HG03571 (cell line): ENCODE results near the gene VPS35L.
"Not testable (repeated sequence)": the region's sequence is repeated elsewhere in the genome, so short reads cannot be mapped to it uniquely, and the experiment has no call there.

Experiments
- ATAC-seq: cut with Tn5 transposase; IDR thresholded peaks from one replicate; pipeline ENCODE4 v1.9.1; 2021; ENCODE audit not compliant: unreplicated experiment

Gene VPS35L

GRCh38 chr16:19709381-19710136 lies 154.1 kb downstream of the VPS35L start:
- ATAC-seq = no peak

DNA sequence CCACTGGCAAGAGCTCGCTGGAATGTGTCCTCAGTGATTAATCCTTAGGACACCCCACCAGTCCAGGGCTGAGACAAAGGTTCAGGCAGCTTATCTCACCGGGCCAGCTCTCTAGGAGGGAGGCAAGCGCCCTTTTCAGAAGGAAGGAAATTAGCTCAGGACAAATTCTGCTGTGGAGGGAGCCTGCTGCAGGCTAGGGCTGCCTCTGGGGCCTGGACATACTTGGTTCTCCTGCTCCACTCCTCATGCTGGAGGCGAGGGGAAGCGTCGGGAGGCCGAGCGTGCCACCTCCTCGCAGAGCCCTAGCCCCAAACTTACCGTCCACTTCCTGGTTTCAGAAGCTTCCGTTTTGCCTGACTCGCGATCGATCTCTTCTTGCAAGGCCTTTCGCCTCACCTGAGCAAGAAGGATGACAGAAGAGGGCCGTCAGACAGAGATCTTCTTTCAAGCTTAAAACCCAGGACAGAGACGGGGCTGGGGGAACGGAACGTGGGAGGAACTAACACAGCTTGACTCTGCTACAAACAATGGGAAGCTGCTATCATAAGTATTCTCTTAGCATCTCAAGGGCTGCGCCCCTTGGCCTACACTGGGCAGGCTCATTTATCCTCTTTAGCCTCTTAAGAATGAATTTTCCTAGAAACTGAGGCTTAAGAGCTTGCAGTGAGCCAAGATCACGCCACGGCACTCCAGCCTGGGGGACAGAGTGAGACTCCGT lies 154.8 kb downstream of the VPS35L start:
- ATAC-seq = no peak

DNA sequence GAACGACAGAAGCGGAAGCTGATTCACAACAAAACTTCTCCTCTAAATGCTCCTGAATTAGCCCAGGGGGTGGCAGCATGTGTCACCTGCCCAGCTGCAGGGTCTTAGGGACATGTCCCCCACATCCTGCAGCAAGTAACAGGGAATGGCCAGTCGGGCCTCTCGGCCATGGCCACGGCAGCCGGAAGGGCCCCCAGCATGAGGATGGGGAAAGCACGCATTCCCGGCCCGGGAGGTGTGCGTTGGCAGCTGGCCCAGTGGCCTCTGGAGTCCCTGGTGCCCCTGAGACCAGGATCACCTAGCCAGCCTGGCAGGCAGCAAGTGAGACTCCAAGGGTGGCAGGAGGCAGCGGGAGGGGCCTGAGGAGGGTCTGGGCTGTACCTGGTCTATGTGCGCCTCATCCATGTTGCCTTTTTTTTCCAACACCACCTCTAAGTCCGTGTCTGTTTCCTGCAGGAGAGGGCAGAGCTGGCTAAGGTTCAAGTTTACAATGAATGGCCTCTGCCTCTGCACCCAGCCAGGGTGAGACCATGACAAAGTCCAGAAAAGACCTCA lies 155.6 kb downstream of the VPS35L start:
- ATAC-seq = no peak

DNA sequence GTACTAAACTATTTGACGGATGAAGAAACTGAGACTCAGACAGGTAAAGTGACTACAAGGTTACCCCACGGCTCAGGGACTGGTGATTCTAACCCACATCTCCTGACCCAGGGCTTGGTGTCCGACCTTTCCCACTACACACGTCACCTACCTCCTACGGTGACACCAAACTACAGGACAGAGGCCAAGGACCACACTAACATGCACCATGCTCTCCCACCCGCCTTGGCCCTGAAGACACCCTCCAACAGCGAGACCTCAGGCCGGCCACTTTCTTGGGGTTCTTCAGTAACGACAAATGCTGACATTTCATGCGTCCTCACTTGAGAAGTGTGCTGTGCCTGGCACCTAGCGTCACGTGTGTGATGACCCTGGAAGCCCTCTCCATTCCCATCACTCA lies 156.1 kb downstream of the VPS35L start:
- ATAC-seq = no peak

GRCh38 chr16:19712418-19713058 lies 157.0 kb downstream of the VPS35L start:
- no peak for ATAC-seq

- ATAC-seq = no peak
Measured at GRCh38 chr16:19713697-19714096, 158.2 kb downstream of the VPS35L start.

DNA sequence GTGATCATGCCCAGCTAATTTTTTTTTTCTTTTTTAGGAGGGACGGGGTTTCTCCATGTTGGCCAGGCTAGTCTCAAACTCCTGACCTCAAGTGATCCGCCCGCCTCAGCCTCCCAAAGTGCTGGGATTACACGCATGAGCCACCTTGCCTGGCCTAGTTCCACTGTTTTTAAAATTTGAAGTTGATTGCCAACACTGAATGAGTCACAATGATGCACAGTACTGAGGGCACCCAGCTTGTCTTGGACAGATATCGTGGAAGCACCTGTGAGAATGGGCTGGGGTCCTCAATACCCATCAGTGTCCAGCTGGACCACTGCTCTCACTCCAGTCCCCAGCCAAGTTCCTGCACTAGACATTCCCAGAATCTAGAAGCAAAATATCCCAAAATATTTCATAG lies 160.1 kb downstream of the VPS35L start:
- no peak for ATAC-seq

DNA sequence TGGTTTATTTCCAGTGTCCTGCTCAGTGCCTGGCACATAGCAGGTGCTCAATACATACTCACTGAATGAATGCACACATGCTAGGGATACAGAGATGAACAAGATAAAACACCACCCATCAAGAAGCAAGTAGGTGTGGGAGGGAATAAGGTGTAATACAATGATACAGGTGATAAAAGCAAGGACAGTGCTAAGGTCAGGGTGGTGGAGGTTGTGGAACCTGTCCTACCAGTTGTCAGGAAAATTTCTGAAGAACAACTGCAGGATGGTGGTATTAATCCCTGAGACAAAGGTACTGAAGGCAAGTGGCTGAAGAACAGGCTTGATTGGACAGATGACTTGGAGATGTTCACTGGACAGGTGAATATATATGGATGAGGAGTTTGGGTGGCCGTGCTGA lies 160.7 kb downstream of the VPS35L start:
- no peak for ATAC-seq

DNA sequence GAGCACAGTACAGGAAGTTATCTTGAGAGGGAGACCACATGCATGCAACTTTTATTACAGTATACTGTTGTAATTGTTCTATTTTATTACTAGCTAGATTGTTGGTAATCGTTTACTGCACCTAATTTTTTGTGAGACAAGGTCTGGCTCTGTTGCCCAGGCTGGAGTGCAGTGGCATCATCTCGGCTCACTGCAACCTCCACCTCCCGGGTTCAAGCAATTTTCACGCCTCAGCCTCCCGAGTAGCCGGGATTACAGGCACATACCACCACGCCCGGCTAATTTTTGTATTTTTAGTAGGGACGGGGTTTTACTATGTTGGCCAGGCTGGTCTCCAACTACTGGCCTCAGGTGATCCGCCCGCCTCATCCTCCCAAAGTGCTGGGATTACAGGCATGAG lies 161.2 kb downstream of the VPS35L start:
- not testable (repeated sequence) for ATAC-seq

GRCh38 chr16:19717314-19717713 lies 161.8 kb downstream of the VPS35L start:
- no peak for ATAC-seq

- ATAC-seq = peak; percentile 96
Measured at GRCh38 chr16:19717741-19718623, 162.5 kb downstream of the VPS35L start, which contains the start of the genes IQCK and KNOP1. IQCK (plus strand) TSS chr16:19718271; CDS start chr16:19718307, 36 bp downstream. KNOP1 (minus strand) TSS chr16:19718227; CDS start chr16:19715035, 3,192 bp downstream.

DNA sequence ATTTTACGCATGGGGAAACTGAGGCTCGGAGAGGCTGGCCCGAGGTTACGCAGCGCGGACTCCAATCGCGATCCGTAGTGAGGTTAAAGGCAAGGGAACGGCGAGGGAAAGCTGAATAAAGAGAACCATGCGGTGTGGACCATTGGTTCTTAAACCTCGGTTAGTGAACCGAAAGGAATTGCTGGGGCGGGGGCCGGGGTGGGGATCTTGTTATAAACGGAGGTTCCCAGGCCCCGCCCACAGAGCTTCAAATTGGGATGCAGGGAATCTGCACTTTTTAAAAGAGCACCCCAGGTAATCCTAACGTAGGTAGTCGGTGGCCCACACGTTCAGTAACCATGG lies 163.1 kb downstream of the VPS35L start:
- no peak for ATAC-seq

DNA sequence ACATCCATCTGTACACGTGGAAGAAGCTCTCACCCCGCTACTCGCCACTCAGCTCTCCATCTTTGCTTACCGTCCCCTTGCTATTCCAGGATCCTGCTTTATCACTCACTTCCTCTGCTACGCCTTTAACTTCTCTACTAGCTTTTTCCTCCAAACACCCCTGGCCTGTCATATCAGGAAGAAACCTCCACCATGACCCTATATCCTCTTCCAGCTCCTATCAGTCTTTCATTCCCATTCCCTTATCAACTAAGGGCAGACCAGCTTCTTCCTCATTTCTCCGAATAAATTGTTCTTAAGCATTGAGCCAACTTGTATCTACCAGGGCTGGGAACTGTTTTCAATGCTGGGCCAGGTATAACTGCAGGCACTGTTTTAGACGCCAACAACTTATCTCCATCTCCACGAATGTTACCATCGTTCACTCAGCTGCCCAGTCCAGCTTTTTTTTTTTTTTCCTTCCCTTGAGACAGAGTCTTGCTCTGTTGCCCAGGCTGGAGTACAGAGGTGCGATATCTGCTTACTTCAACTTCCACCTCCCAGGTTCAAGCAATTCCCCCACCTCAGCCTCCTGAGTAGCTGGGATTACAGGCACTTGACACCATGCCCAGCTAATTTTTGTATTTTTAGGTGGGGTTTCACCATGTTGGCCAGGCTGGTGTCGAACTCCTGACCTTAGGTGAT lies 166.9 kb downstream of the VPS35L start:
- ATAC-seq = no peak

- no peak for ATAC-seq
Measured at GRCh38 chr16:19722981-19723380, 167.5 kb downstream of the VPS35L start.

DNA sequence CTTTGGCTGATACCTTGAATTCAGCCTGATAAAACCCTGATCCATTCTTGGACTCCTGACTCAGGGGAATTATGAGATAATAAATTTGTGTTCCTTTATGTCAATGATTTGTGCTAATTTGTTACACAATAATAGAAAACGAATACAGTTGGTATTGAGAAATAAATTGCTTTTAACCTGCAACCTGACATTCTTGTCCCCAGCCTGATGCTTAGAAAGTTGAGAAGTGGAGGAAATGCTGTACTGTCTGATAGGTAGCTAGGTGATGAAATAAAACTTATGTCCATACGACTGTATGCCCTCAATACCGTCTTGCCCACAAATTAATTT lies 173.1 kb downstream of the VPS35L start:
- ATAC-seq = no peak

GRCh38 chr16:19733551-19733950 lies 178.0 kb downstream of the VPS35L start:
- ATAC-seq = no peak

GRCh38 chr16:19735074-19735867 lies 179.8 kb downstream of the VPS35L start:
- ATAC-seq = no peak

DNA sequence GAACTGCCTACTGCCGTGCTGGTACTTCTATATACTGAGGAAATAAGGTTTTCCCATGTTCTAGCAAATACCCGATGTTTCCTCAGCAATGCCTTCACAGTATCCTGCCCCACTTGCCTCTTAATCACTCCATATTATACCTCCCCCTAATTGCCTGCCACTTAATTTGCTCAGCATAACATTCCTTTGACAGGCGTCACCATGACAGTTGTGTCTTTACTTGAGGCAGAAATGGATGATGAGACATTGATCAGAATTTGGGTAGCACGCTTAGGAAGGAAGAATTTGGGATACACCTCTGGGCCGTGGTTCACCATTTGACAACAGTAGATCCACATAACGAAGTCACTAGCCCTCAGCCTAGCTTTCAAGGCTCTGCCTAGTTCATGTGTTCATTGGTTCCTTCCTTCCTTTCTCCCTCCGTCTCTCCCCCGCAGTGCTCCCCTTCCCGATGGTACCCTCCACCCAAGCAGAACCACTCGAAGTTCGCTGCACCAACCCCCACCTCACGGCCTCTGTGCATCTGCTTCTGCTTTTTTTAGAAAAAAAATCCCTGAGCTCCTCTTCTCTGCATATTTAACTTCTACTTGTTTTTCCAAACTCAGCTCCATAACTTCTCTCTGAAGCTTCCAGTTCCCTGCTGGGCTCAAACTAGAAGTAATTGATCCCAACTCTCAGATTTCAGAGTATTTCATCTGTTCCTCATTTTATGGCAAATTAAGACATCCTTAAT lies 182.0 kb downstream of the VPS35L start:
- no peak for ATAC-seq

DNA sequence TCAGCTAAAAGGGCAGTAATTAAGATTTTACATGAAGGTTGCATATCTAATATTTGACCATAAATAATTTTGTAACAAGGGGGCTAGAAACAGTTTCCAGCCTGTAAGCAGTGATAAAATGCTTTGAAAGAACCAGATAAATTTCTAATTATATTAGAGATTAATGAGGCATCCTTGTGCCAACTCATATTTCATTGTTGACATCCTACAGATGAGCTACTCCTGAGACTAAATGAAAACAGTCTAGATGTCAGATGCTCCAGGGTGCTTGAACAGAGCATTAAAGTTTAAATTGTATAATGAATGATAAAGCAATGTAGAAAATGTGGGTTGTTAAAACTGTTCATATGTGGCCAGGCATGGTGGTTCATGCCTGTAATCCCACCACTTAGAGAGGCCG lies 185.9 kb downstream of the VPS35L start:
- ATAC-seq = no peak
